ENCODE measurements around the gene RGS3. TPM values are rescaled to one million over a fixed set of nuclear protein-coding genes. Genes with fewer than 3 reads are reported as not detected.

RGS3 gene
- total RNA-seq, 1 donor from 2014 or later, result 15.0 TPM

- POLR2A ChIA-PET, result no interaction called here
- TF ChIP-seq CTCF (IDR thresholded peaks at IDR 0.05), result no peak
- ATAC-seq (ENCODE audit: low read depth) (no peak), DNase-seq (no peak)
- intact Hi-C loops (cut with micrococcal nuclease), result no loop called here
- Mint-ChIP-seq H3K9me3 (no peaks in the 10 kb centered on the region), H3K36me3 (ENCODE audit: low read depth) (no peaks in the 10 kb centered on the region), H3K27ac (no peak overlapping the region), H3K4me1 (no peaks in the 10 kb centered on the region), H3K4me3 (no peak overlapping the region), H3K27me3 (no peaks in the 10 kb centered on the region)
- CTCF ChIA-PET, result interaction anchor here (1.4 to 9.7 kb wide), 5 partner anchors 137 to 222 kb away, joined by 4 to 213 read pairs (median 58); no protein-coding TSS in a partner anchor
Observed at GRCh38 chr9:113444736-113445135, 18.8 kb upstream of the RGS3 start.

- no peak overlapping the region for H3K27ac Mint-ChIP-seq
- intact Hi-C loops (cut with micrococcal nuclease), result loop anchor here (2.0 kb wide), 6 partner anchors 46 to 172 kb away; partner anchors contain the start of genes ALAD, CDC26 and PRPF4
- H3K4me1 Mint-ChIP-seq, result no peaks in the 10 kb centered on the region
- H3K27me3 Mint-ChIP-seq, result no peaks in the 10 kb centered on the region
- ATAC-seq (ENCODE audit: low read depth) (peak; percentile 31), DNase-seq (no peak)
- H3K9me3 Mint-ChIP-seq, result no peaks in the 10 kb centered on the region
- POLR2A ChIA-PET, result interaction anchor here (0.6 to 1.6 kb wide), 4 partner anchors 24 to 209 kb away, joined by 3 to 13 read pairs (median 5); partner anchors contain the start of gene POLE3
- TF ChIP-seq CTCF (IDR thresholded peaks at IDR 0.05), result no peak
- CTCF ChIA-PET, result interaction anchor here (0.6 to 9.7 kb wide), 25 partner anchors 8 to 527 kb away, joined by 3 to 213 read pairs (median 4); partner anchors contain the start of genes ALAD and CDC26
- H3K4me3 Mint-ChIP-seq, result no peak overlapping the region
- H3K36me3 Mint-ChIP-seq (ENCODE audit: low read depth), result no peaks in the 10 kb centered on the region
Observed at GRCh38 chr9:113446323-113446740, 17.2 kb upstream of the RGS3 start.

GRCh38 chr9:113449376-113449775 lies 14.2 kb upstream of the RGS3 start:
- DNase-seq, result no peak
- POLR2A ChIA-PET, result no interaction called here
- CTCF ChIA-PET, result interaction anchor here (0.7 to 9.7 kb wide), 4 partner anchors 133 to 209 kb away, joined by 3 to 213 read pairs (median 3); partner anchors contain the start of gene CDC26
- H3K36me3 Mint-ChIP-seq (ENCODE audit: low read depth), result no peaks in the 10 kb centered on the region
- H3K27ac Mint-ChIP-seq, result no peak overlapping the region
- no peaks in the 10 kb centered on the region for H3K9me3 Mint-ChIP-seq
- H3K4me1 Mint-ChIP-seq, result no peaks in the 10 kb centered on the region
- intact Hi-C loops (cut with micrococcal nuclease), result no loop called here
- no peaks in the 10 kb centered on the region for H3K27me3 Mint-ChIP-seq
- H3K4me3 Mint-ChIP-seq, result no peak overlapping the region
- TF ChIP-seq CTCF (IDR thresholded peaks at IDR 0.05), result no peak
- ATAC-seq (ENCODE audit: low read depth), result no peak

GRCh38 chr9:113452113-113452605 lies 11.4 kb upstream of the RGS3 start:
- POLR2A ChIA-PET, result no interaction called here
- intact Hi-C loops (cut with micrococcal nuclease), result no loop called here

More at GRCh38 chr9:113452113-113452605, 11.4 kb upstream of the RGS3 start:
- H3K4me3 Mint-ChIP-seq, result no peak overlapping the region
- no peak overlapping the region for H3K27ac Mint-ChIP-seq
- H3K9me3 Mint-ChIP-seq, result no peaks in the 10 kb centered on the region
- H3K36me3 Mint-ChIP-seq (ENCODE audit: low read depth), result no peaks in the 10 kb centered on the region
- H3K27me3 Mint-ChIP-seq, result no peaks in the 10 kb centered on the region
- H3K4me1 Mint-ChIP-seq, result no peaks in the 10 kb centered on the region
- ATAC-seq (ENCODE audit: low read depth) (no peak), DNase-seq (no peak)
- no peak for TF ChIP-seq CTCF (IDR thresholded peaks at IDR 0.05)
- CTCF ChIA-PET, result interaction anchor here (1.5 to 9.7 kb wide), 2 partner anchors 130 to 206 kb away, joined by 4 to 213 read pairs; no protein-coding TSS in a partner anchor

All from activated B cell treated with CpG ODN at 0.5 μM for 24 hours (primary cell).